SU-DHL-6 (cell line): ENCODE measurements around the gene LTB4R2.

Source experiments
- H2AFZ ChIP-seq: fragments of 200-600 bp; sonication (generic); 2 replicates; pipeline ENCODE4 v1.6.1; 2014; ENCODE audit warnings: low read depth, mild to moderate bottlenecking, moderate library complexity, mixed read lengths, antibody characterized with exemption, low read length; ENCODE audit not compliant: severe bottlenecking
- H3F3A ChIP-seq: fragments of 200-600 bp; shearing (Covaris generic); 2 replicates; pipeline ENCODE4 v1.6.0; 2016; ENCODE audit warnings: antibody characterized with exemption, mild to moderate bottlenecking; ENCODE audit not compliant: insufficient read depth
- H3K27ac ChIP-seq: fragments of 200-600 bp; sonication (generic); 2 replicates; pipeline ENCODE4 v1.5.1; 2016; ENCODE audit warnings: low read depth, mild to moderate bottlenecking, low read length, moderate library complexity, mixed read lengths
- H3K27me3 ChIP-seq: fragments of 200-600 bp; sonication (generic), shearing (Covaris generic); 2 replicates; pipeline ENCODE4 v1.6.0; 2014; ENCODE audit warnings: mild to moderate bottlenecking, low read length
- H3K36me3 ChIP-seq: fragments of 200-600 bp; sonication (generic); 2 replicates; pipeline ENCODE4 v1.6.1; 2014; ENCODE audit warnings: mild to moderate bottlenecking, low read length, mixed read lengths
- H3K4me2 ChIP-seq: fragments of 300-600, 200-600 bp; shearing (Covaris generic), sonication (generic); 2 replicates; pipeline ENCODE4 v1.6.0; 2014; ENCODE audit warnings: low read length, low read depth, mild to moderate bottlenecking; ENCODE audit not compliant: poor library complexity, severe bottlenecking
- H3K4me3 ChIP-seq: fragments of 200-600 bp; sonication (generic); 2 replicates; pipeline ENCODE4 v1.5.1; 2014; ENCODE audit warnings: antibody characterized with exemption, low read length, mild to moderate bottlenecking, mixed read lengths; ENCODE audit not compliant: insufficient read depth, poor library complexity, severe bottlenecking
- H3K79me2 ChIP-seq: fragments of 200-600 bp; sonication (generic); 2 replicates; pipeline ENCODE4 v1.6.1; 2014; ENCODE audit warnings: mild to moderate bottlenecking, low read length, moderate library complexity; ENCODE audit not compliant: insufficient read depth
- H3K9ac ChIP-seq: fragments of 200-600 bp; sonication (generic); 2 replicates; pipeline ENCODE4 v1.7.0; 2014; ENCODE audit warnings: mild to moderate bottlenecking, low read length
- H3K9me2 ChIP-seq: fragments of 200-600 bp; sonication (generic); replicated peaks from 2 replicates; pipeline ENCODE4 v1.6.1; 2014; ENCODE audit warnings: low read length; ENCODE audit not compliant: insufficient read depth
- H3K9me3 ChIP-seq: fragments of 200-600 bp; sonication (generic); 2 replicates; pipeline ENCODE4 v1.6.1; 2014; ENCODE audit warnings: low read length, mixed read lengths; ENCODE audit not compliant: insufficient read depth
- H4K20me1 ChIP-seq: fragments of 200-600 bp; sonication (generic); 2 replicates; pipeline ENCODE4 v1.6.1; 2014; ENCODE audit warnings: low read depth, mild to moderate bottlenecking, antibody characterized with exemption, low read length, moderate library complexity, mixed read lengths
- CTCF ChIP-seq: fragments of 200-600 bp; sonication (generic); IDR thresholded peaks from one replicate; pipeline ENCODE4 v1.5.1; 2017; ENCODE audit warnings: antibody characterized with exemption, mild to moderate bottlenecking, low read length, moderate library complexity; ENCODE audit not compliant: insufficient read depth, poor library complexity, severe bottlenecking
- EZH2phosphoT487 ChIP-seq: fragments of 200-600 bp; sonication (generic), shearing (Covaris generic); conservative IDR thresholded peaks from 2 replicates; pipeline ENCODE4 v1.6.1; 2018; ENCODE audit warnings: mild to moderate bottlenecking, antibody characterized with exemption, low read length, moderate library complexity, mixed read lengths

LTB4R2 gene

GRCh38 chr14:24315243-24315806 is 5.4 kb downstream of the LTB4R2 start:
- Histone ChIP-seq H3K79me2 (no peaks in the 10 kb centered on the region), H3K27ac (no peak overlapping the region)

GRCh38 chr14:24315807-24316596 is 6.1 kb downstream of the LTB4R2 start:
- Histone ChIP-seq H3K4me3 (no peak overlapping the region), H3K9ac (no peak overlapping the region), H2AFZ (no peak overlapping the region), H3F3A (no peaks in the 10 kb centered on the region), H3K36me3 (no peaks in the 10 kb centered on the region), H3K4me2 (no peak overlapping the region), H3K79me2 (no peaks in the 10 kb centered on the region), H3K27me3 (no peaks in the 10 kb centered on the region), H3K9me3 (no peaks in the 10 kb centered on the region), H4K20me1 (no peaks in the 10 kb centered on the region), H3K27ac (no peak overlapping the region), H3K9me2 (no peaks in the 10 kb centered on the region)
- no peak for TF ChIP-seq CTCF
- no peak for TF ChIP-seq EZH2phosphoT487

More at GRCh38 chr14:24315243-24315806, 5.4 kb downstream of the LTB4R2 start:
- H3K36me3 ChIP-seq = no peaks in the 10 kb centered on the region
- H3K9me3 ChIP-seq = no peaks in the 10 kb centered on the region
- H3K4me3 ChIP-seq = no peak overlapping the region
- no peak overlapping the region for H3K4me2 ChIP-seq
- H3K27me3 ChIP-seq = no peaks in the 10 kb centered on the region
- H3K9me2 ChIP-seq = no peaks in the 10 kb centered on the region
- TF ChIP-seq EZH2phosphoT487 = no peak
- TF ChIP-seq CTCF = no peak
- no peaks in the 10 kb centered on the region for H3F3A ChIP-seq
- H4K20me1 ChIP-seq = no peaks in the 10 kb centered on the region
- no peak overlapping the region for H3K9ac ChIP-seq
- no peak overlapping the region for H2AFZ ChIP-seq

GRCh38 chr14:24316597-24316950 is 6.6 kb downstream of the LTB4R2 start:
- H3F3A ChIP-seq = no peaks in the 10 kb centered on the region
- no peaks in the 10 kb centered on the region for H4K20me1 ChIP-seq
- no peaks in the 10 kb centered on the region for H3K79me2 ChIP-seq
- no peak overlapping the region for H3K4me3 ChIP-seq
- H2AFZ ChIP-seq = no peak overlapping the region
- H3K9me3 ChIP-seq = no peaks in the 10 kb centered on the region
- H3K27ac ChIP-seq = no peak overlapping the region
- no peak for TF ChIP-seq CTCF
- TF ChIP-seq EZH2phosphoT487 = no peak
- no peaks in the 10 kb centered on the region for H3K36me3 ChIP-seq
- no peaks in the 10 kb centered on the region for H3K27me3 ChIP-seq
- no peaks in the 10 kb centered on the region for H3K9me2 ChIP-seq
- H3K4me2 ChIP-seq = no peak overlapping the region
- no peak overlapping the region for H3K9ac ChIP-seq
